ENCODE measurements around the gene TMEM95.

TMEM95 gene

GRCh38 chr17:7322520-7323194 lies 32.3 kb upstream of the TMEM95 start:
- Histone ChIP-seq H3K4me3 (ENCODE audit: low read depth in 1 of 2, low read length in 1 of 2) (no peak overlapping the region), H3K27me3 (no peaks in the 10 kb centered on the region), H3K27ac (no peak overlapping the region), H3K36me3 (peaks cover 64% of the 10 kb centered on the region), H3K9me3 (no peaks in the 10 kb centered on the region), H3K4me1 (ENCODE audit: control insufficient read depth in 1 of 2, insufficient read depth in 1 of 2, low read depth in 1 of 2, low read length in 1 of 2) (peaks cover 0 to 4% of the 10 kb centered on the region in 2 experiments)
- no peak for TF ChIP-seq CTCF (IDR thresholded peaks at IDR 0.05)

- H3K4me1 ChIP-seq (ENCODE audit: control insufficient read depth in 1 of 2, insufficient read depth in 1 of 2, low read depth in 1 of 2, low read length in 1 of 2): peaks cover 7 to 10% of the 10 kb centered on the region in 2 experiments
- H3K27me3 ChIP-seq: no peaks in the 10 kb centered on the region
- no peak overlapping the region for H3K27ac ChIP-seq
- no peak overlapping the region for H3K4me3 ChIP-seq (ENCODE audit: low read depth in 1 of 2, low read length in 1 of 2)
- TF ChIP-seq CTCF (IDR thresholded peaks at IDR 0.05): peak; percentile 84
- peaks cover 51% of the 10 kb centered on the region for H3K36me3 ChIP-seq
- no peaks in the 10 kb centered on the region for H3K9me3 ChIP-seq
Observed at GRCh38 chr17:7323731-7324437, 31.1 kb upstream of the TMEM95 start.

GRCh38 chr17:7324438-7324779 lies 30.5 kb upstream of the TMEM95 start:
- Histone ChIP-seq H3K4me1 (ENCODE audit: control insufficient read depth in 1 of 2, insufficient read depth in 1 of 2, low read depth in 1 of 2, low read length in 1 of 2) (peaks cover 8 to 13% of the 10 kb centered on the region in 2 experiments), H3K9me3 (no peaks in the 10 kb centered on the region), H3K27me3 (no peaks in the 10 kb centered on the region), H3K4me3 (ENCODE audit: low read depth in 1 of 2, low read length in 1 of 2) (no peak overlapping the region), H3K36me3 (peaks cover 49% of the 10 kb centered on the region), H3K27ac (no peak overlapping the region)
- no peak for TF ChIP-seq CTCF (IDR thresholded peaks at IDR 0.05)

GRCh38 chr17:7325031-7325528 lies 29.9 kb upstream of the TMEM95 start:
- Histone ChIP-seq H3K4me1 (ENCODE audit: control insufficient read depth in 1 of 2, insufficient read depth in 1 of 2, low read depth in 1 of 2, low read length in 1 of 2) (peaks cover 8 to 14% of the 10 kb centered on the region in 2 experiments), H3K27ac (no peak overlapping the region), H3K4me3 (ENCODE audit: low read depth in 1 of 2, low read length in 1 of 2) (no peak overlapping the region), H3K9me3 (no peaks in the 10 kb centered on the region), H3K36me3 (peaks cover 48% of the 10 kb centered on the region), H3K27me3 (no peaks in the 10 kb centered on the region)
- no peak for TF ChIP-seq CTCF (IDR thresholded peaks at IDR 0.05)

- H3K27ac ChIP-seq: no peak overlapping the region
- TF ChIP-seq CTCF (IDR thresholded peaks at IDR 0.05): no peak
- peaks cover 14 to 20% of the 10 kb centered on the region in 2 experiments for H3K4me1 ChIP-seq (ENCODE audit: control insufficient read depth in 1 of 2, insufficient read depth in 1 of 2, low read depth in 1 of 2, low read length in 1 of 2)
- H3K27me3 ChIP-seq: no peaks in the 10 kb centered on the region
- peaks cover 37% of the 10 kb centered on the region for H3K36me3 ChIP-seq
- H3K9me3 ChIP-seq: no peaks in the 10 kb centered on the region
- no peak overlapping the region for H3K4me3 ChIP-seq (ENCODE audit: low read depth in 1 of 2, low read length in 1 of 2)
Observed at GRCh38 chr17:7326186-7326585, 28.8 kb upstream of the TMEM95 start.

All from neutrophil (primary cell).